Measurements from ENCODE around the gene FBXL13.

DNA sequence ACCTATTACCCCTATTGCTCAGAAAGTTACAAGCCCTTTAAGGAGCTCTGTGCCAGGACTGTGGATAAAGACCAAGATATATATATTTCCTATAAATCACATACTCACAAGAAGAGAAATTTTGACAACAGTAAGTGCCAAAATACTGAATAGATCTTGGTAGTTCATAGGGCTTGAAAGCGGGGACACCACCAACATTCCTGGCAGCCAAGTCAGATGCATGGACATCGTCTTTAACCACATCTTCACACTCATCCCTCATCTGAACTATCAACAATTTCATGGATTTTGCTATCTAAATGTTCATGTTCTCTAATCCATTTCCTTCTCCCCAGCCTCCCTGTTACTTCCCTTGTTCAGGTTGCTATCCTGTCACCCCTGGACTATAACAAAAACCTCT is 229.2 kb downstream of the FBXL13 start:
- TF ChIP-seq, protein P1, sequence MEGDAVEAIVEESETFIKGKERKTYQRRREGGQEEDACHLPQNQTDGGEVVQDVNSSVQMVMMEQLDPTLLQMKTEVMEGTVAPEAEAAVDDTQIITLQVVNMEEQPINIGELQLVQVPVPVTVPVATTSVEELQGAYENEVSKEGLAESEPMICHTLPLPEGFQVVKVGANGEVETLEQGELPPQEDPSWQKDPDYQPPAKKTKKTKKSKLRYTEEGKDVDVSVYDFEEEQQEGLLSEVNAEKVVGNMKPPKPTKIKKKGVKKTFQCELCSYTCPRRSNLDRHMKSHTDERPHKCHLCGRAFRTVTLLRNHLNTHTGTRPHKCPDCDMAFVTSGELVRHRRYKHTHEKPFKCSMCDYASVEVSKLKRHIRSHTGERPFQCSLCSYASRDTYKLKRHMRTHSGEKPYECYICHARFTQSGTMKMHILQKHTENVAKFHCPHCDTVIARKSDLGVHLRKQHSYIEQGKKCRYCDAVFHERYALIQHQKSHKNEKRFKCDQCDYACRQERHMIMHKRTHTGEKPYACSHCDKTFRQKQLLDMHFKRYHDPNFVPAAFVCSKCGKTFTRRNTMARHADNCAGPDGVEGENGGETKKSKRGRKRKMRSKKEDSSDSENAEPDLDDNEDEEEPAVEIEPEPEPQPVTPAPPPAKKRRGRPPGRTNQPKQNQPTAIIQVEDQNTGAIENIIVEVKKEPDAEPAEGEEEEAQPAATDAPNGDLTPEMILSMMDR (IDR thresholded peaks at IDR 0.05; ENCODE audit: poor library complexity, severe bottlenecking), result no peak
- no peak for TF ChIP-seq POLR2AphosphoS5 (IDR thresholded peaks at IDR 0.05)
- TF ChIP-seq, protein P2, sequence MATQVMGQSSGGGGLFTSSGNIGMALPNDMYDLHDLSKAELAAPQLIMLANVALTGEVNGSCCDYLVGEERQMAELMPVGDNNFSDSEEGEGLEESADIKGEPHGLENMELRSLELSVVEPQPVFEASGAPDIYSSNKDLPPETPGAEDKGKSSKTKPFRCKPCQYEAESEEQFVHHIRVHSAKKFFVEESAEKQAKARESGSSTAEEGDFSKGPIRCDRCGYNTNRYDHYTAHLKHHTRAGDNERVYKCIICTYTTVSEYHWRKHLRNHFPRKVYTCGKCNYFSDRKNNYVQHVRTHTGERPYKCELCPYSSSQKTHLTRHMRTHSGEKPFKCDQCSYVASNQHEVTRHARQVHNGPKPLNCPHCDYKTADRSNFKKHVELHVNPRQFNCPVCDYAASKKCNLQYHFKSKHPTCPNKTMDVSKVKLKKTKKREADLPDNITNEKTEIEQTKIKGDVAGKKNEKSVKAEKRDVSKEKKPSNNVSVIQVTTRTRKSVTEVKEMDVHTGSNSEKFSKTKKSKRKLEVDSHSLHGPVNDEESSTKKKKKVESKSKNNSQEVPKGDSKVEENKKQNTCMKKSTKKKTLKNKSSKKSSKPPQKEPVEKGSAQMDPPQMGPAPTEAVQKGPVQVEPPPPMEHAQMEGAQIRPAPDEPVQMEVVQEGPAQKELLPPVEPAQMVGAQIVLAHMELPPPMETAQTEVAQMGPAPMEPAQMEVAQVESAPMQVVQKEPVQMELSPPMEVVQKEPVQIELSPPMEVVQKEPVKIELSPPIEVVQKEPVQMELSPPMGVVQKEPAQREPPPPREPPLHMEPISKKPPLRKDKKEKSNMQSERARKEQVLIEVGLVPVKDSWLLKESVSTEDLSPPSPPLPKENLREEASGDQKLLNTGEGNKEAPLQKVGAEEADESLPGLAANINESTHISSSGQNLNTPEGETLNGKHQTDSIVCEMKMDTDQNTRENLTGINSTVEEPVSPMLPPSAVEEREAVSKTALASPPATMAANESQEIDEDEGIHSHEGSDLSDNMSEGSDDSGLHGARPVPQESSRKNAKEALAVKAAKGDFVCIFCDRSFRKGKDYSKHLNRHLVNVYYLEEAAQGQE (IDR thresholded peaks at IDR 0.05; ENCODE audit: borderline replicate concordance), result no peak
- TF ChIP-seq EZH2 (IDR thresholded peaks at IDR 0.05; ENCODE audit: borderline replicate concordance, insufficient read depth, low read length, poor library complexity, severe bottlenecking), result no peak
- no peak for TF ChIP-seq EP300 (conservative IDR thresholded peaks at IDR 0.05; ENCODE audit: poor library complexity, severe bottlenecking)

Data from neural cell (in vitro differentiated cells).